Lung (tissue), 12 donors: ENCODE data around the gene DENND2D. TPM values are rescaled to one million over a fixed set of nuclear protein-coding genes. Genes with fewer than 3 reads are reported as not detected.

Source experiments
- ATAC-seq: fragments of 200-7000 bp; cut with Tn5 transposase; one replicate; pipeline ENCODE4 v1.9.1; 2020; ENCODE audit warnings: moderate number of reproducible peaks; ENCODE audit not compliant: insufficient read depth, low FRiP score
- DNase-seq, 3 donors: peaks; one replicate each; pipeline ENCODE4 v3.0.0-alpha.2; 2013 to 2017
- H3K27ac ChIP-seq, 2 donors: one replicate each; pipeline ENCODE4 v1.5.1; 2013; ENCODE audit warnings: mild to moderate bottlenecking in 2 of 2, moderate library complexity in 2 of 2, control low read depth in 1 of 2, inconsistent platforms in 1 of 2, low read depth in 1 of 2, low read length in 1 of 2
- H3K27me3 ChIP-seq, 3 donors: one replicate each; pipeline ENCODE4 v1.5.1; 2013; ENCODE audit warnings: low read length in 2 of 3; ENCODE audit not compliant: control insufficient read depth in 3 of 3, insufficient read depth in 3 of 3
- H3K36me3 ChIP-seq, 4 donors: one replicate each; pipeline ENCODE4 v1.5.1; 2013; ENCODE audit warnings: low read length in 4 of 4, mild to moderate bottlenecking in 1 of 4, moderate library complexity in 1 of 4; ENCODE audit not compliant: control insufficient read depth in 4 of 4, insufficient read depth in 4 of 4
- H3K4me1 ChIP-seq, 5 donors: one replicate each; pipeline ENCODE4 v1.5.1; 2013; ENCODE audit warnings: low read length in 5 of 5, mild to moderate bottlenecking in 2 of 5, moderate library complexity in 1 of 5; ENCODE audit not compliant: control insufficient read depth in 5 of 5, insufficient read depth in 5 of 5
- H3K4me3 ChIP-seq: one replicate; pipeline ENCODE4 v1.5.1; 2013; ENCODE audit warnings: mild to moderate bottlenecking, control low read depth, moderate library complexity
- H3K9ac ChIP-seq, 2 donors: one replicate each; pipeline ENCODE4 v1.5.1; 2013; ENCODE audit warnings: low read length in 2 of 2, control low read depth in 1 of 2; ENCODE audit not compliant: insufficient read depth in 1 of 2
- H3K9me3 ChIP-seq, 4 donors: one replicate each; pipeline ENCODE4 v1.5.1; 2013; ENCODE audit warnings: low read length in 3 of 4, mild to moderate bottlenecking in 1 of 4, moderate library complexity in 1 of 4; ENCODE audit not compliant: control insufficient read depth in 4 of 4, insufficient read depth in 3 of 4
- WGBS, 2 donors: extraction: QIAGEN DNeasy Blood & Tissue Kit; methylation state at CpG; one replicate each; pipeline ENCODE4 v1.1.7; 2013; 5-methylcytosine and 5-hydroxymethylcytosine counted together
- polyA plus RNA-seq, 2 donors: library from polyadenylated mRNA; stranded (reverse); fragments of 200-250 nt; gene quantifications; one replicate each; pipeline ENCODE4 v1.2.1, GENCODE V29; 2013
- total RNA-seq, 2 donors: library from RNA; depleted of rRNA in 1 of 2; stranded (reverse); fragments of >200 nt in 1 of 2; gene quantifications; one replicate each; pipeline ENCODE4 v1.2.1, GENCODE V29; 2014 to 2021
- TF ChIP-seq, protein P1 (sequence below): IDR thresholded peaks from 2 replicates; pipeline ENCODE4 v1.5.1; 2012; ENCODE audit warnings: mild to moderate bottlenecking; ENCODE audit errors: control extremely low read depth, extremely low read depth
- donor health status: control.
- donor health status: control.
- donor health status: Bipolar disorder and iron deficiency.
- donor health status: healthy.
- donor health status: DM: yes; HTN: yes; CAD: no.

Gene DENND2D
- total and polyA plus RNA-seq, 4 donors: 39.3 to 71.7 (median 55.5) TPM

DNA sequence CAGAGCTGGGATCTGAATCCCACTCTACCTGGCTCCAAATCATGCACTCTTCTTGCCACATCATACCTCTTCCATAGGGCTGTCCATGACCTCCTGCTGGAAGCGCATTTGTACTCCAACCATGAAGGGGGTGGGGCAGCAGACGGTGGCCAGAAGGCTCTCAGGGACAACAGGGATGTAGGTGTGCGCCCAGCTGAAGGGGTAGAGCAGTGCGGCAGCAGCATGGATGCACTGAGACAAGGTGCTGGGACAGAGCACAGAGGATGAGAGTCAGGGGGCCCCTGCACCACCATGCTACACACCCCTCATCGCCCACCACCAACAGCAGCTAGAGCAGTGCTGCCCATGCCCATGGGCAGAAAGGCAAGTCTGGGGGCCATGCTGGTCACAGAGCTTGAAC is 8.4 kb downstream of the DENND2D start:
- DNase-seq (no peak), ATAC-seq (no peak)
- no peak overlapping the region for H3K9ac ChIP-seq
- TF ChIP-seq, protein P1, sequence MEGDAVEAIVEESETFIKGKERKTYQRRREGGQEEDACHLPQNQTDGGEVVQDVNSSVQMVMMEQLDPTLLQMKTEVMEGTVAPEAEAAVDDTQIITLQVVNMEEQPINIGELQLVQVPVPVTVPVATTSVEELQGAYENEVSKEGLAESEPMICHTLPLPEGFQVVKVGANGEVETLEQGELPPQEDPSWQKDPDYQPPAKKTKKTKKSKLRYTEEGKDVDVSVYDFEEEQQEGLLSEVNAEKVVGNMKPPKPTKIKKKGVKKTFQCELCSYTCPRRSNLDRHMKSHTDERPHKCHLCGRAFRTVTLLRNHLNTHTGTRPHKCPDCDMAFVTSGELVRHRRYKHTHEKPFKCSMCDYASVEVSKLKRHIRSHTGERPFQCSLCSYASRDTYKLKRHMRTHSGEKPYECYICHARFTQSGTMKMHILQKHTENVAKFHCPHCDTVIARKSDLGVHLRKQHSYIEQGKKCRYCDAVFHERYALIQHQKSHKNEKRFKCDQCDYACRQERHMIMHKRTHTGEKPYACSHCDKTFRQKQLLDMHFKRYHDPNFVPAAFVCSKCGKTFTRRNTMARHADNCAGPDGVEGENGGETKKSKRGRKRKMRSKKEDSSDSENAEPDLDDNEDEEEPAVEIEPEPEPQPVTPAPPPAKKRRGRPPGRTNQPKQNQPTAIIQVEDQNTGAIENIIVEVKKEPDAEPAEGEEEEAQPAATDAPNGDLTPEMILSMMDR: no peak
- no peaks in the 10 kb centered on the region for H3K27me3 ChIP-seq
- H3K36me3 ChIP-seq: peaks cover 0 to 19% (median 6%) of the 10 kb centered on the region in 4 donors
- WGBS, 2 donors: 96 to 97% methylated on average over 5 of the region's 5 CpGs
- H3K4me3 ChIP-seq: no peak overlapping the region
- no peaks in the 10 kb centered on the region for H3K9me3 ChIP-seq
- H3K4me1 ChIP-seq: peaks cover 0 to 38% (median 17%) of the 10 kb centered on the region in 5 donors
- peak overlapping the region in 1 of 2 donors; percentile 4 for H3K27ac ChIP-seq

DNA sequence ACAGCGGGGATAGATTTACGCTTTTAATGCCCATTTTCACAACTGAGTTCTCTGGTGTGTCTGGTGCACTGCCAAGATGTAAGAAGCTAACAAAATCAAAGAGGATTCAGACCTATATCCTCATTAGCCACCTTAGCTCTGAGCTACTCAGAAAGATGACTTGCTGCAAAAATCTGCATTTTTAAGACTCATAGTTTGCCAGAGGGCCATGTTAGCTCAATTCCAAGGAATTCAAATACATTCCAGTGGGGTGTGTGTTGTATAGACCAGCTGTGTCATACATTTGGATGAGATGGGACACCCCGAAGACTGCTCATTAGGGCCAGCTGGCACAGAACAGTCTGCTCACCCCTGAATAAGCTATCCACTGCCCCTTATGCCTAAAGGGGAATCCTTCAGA is 8.9 kb downstream of the DENND2D start:
- no peak for ATAC-seq

DNA sequence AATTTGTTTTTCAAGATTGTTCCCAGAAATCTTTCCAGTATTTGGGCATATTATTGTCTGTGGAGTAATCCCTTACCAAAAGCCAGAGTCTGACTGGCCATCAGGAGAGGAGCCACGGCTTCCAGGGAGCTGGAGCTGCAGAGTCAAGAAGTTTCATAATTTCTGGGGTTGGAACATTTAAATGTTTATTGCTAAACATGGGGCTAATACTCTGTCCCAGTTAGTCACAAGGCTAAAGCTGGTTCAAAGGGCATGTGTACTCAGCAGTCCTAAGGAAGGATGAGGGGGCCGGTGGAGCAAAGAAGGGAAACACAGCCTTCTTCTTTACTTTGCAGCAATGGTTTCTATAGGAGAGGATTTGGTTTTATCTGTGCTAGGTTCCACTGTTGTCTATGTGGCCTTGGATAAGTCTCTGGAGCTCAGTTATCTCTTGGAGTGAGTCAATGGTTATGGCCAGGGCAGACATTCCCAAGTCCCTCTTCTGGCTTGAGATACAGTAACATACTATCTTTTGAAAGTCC is 9.5 kb downstream of the DENND2D start:
- Histone ChIP-seq H3K9ac (no peak overlapping the region), H3K27ac (no peak overlapping the region), H3K36me3 (peaks cover 3 to 19% (median 10%) of the 10 kb centered on the region in 4 donors), H3K4me1 (peaks cover 0 to 38% (median 17%) of the 10 kb centered on the region in 5 donors), H3K9me3 (no peaks in the 10 kb centered on the region), H3K4me3 (no peak overlapping the region), H3K27me3 (no peaks in the 10 kb centered on the region)
- ATAC-seq: no peak
- 63% methylated on average over 2 of the region's 2 CpGs for WGBS, 2 donors
- DNase-seq: peak in 2 of 3 donors; percentile 31 to 64
- TF ChIP-seq, protein P1: no peak

More for the DNA sequence above, 8.9 kb downstream of the DENND2D start:
- TF ChIP-seq, protein P1: no peak
- Histone ChIP-seq H3K9me3 (no peaks in the 10 kb centered on the region), H3K27me3 (no peaks in the 10 kb centered on the region), H3K9ac (no peak overlapping the region), H3K27ac (peak overlapping the region in 1 of 2 donors; percentile 4), H3K36me3 (peaks cover 3 to 19% (median 10%) of the 10 kb centered on the region in 4 donors), H3K4me3 (no peak overlapping the region), H3K4me1 (peaks cover 0 to 38% (median 17%) of the 10 kb centered on the region in 5 donors)
- 72 to 86% methylated on average over 3 of the region's 3 CpGs for WGBS, 2 donors
- peak; percentile 80 to 94 (median 94) for DNase-seq

DNA sequence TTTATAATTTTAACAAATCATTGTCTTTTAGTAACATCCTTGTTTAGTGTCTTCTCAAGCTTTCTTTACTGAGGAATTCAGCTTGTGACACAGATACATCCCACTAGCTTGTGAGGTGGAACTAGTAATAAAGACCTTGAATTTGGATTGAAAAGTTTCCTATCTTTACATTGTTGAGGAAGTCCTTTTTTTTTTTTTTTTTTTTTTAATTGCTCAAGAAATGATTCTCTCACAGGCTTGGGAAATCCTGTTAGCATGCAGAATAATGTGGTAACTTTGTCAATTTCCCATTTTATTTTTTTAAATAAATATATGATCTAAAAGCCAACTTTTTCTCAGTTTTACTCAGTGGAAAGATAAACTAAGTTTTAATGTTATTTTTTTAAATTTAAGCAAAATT is 15.8 kb downstream of the DENND2D start:
- Histone ChIP-seq H3K27me3 (no peaks in the 10 kb centered on the region), H3K9me3 (no peaks in the 10 kb centered on the region), H3K9ac (no peak overlapping the region), H3K36me3 (peaks cover 6 to 27% (median 10%) of the 10 kb centered on the region in 4 donors), H3K27ac (no peak overlapping the region), H3K4me3 (no peak overlapping the region), H3K4me1 (no peaks in the 10 kb centered on the region)
- TF ChIP-seq, protein P1: no peak
- DNase-seq (no peak), ATAC-seq (no peak)
